Activated naive CD8-positive, alpha-beta T cell treated with anti-CD3 and anti-CD28 coated beads, Interleukin-2, amount 10 ng/mL, durations not matched to agents 7 days and 5 days (primary cell): ENCODE measurements around the gene BORCS8. TPM values are rescaled to one million over a fixed set of nuclear protein-coding genes. Genes with fewer than 3 reads are reported as not detected.
"Not testable (repeated sequence)": the region's sequence is repeated elsewhere in the genome, so short reads cannot be mapped to it uniquely, and the experiment has no call there.

Experiments used
- ATAC-seq: fragments of 150-1000 bp; cut with Tn5 transposase; one replicate; pipeline ENCODE4 v1.10.0; 2021; ENCODE audit warnings: low read depth, moderate library complexity
- POLR2A ChIA-PET: fragments of 350-600 bp; sonication (Branson Sonifier 250); formaldehyde crosslinking; loops from one replicate; lab custom pipeline; 2021; ENCODE audit warnings: antibody characterized with exemption; lab: Charles Lee
- DNase-seq: peaks from one replicate; pipeline ENCODE4 v3.0.0; 2021
- H3K27ac Mint-ChIP-seq: one replicate; pipeline ENCODE4 v1.8.0; 2022; ENCODE audit warnings: mild to moderate bottlenecking, mixed read lengths
- H3K27me3 Mint-ChIP-seq: one replicate; pipeline ENCODE4 v1.8.0; 2022; ENCODE audit warnings: mild to moderate bottlenecking, moderate library complexity, mixed read lengths
- H3K36me3 Mint-ChIP-seq: one replicate; pipeline ENCODE4 v1.8.0; 2021; ENCODE audit warnings: mild to moderate bottlenecking, mixed read lengths
- H3K4me1 Mint-ChIP-seq: one replicate; pipeline ENCODE4 v1.8.0; 2021; ENCODE audit warnings: mixed read lengths
- H3K4me3 Mint-ChIP-seq: one replicate; pipeline ENCODE4 v1.8.0; 2022; ENCODE audit warnings: mild to moderate bottlenecking, moderate library complexity, mixed read lengths
- H3K9me3 Mint-ChIP-seq: one replicate; pipeline ENCODE4 v1.8.0; 2021; ENCODE audit warnings: mixed read lengths
- total RNA-seq, 2 experiments: library from RNA; stranded (reverse); gene quantifications; one replicate each; pipeline ENCODE4 v1.2.3, GENCODE V29; 2021

Gene BORCS8
- total RNA-seq, 2 experiments from 2014 or later = 31.9 to 32.4 TPM

- ATAC-seq (peak; percentile 92), DNase-seq (peak; percentile 85)
- peak overlapping the region; percentile 77 for H3K4me3 Mint-ChIP-seq
- no peaks in the 10 kb centered on the region for H3K9me3 Mint-ChIP-seq
- H3K36me3 Mint-ChIP-seq = no peaks in the 10 kb centered on the region
- no peak overlapping the region for H3K27ac Mint-ChIP-seq
- POLR2A ChIA-PET = interaction anchor here (0.5 to 1.4 kb wide), 2 partner anchors 22 to 253 kb away, joined by 3 read pairs; partner anchors contain the start of gene NR2C2AP
- peaks cover 27% of the 10 kb centered on the region for H3K27me3 Mint-ChIP-seq
- H3K4me1 Mint-ChIP-seq = peaks cover 2% of the 10 kb centered on the region
Measured at GRCh38 chr19:19224852-19225494, 33.0 kb upstream of the BORCS8 start.

- DNase-seq = no peak
- no peaks in the 10 kb centered on the region for H3K9me3 Mint-ChIP-seq
- H3K27ac Mint-ChIP-seq = no peak overlapping the region
- POLR2A ChIA-PET = interaction anchor here (0.5 to 1.4 kb wide), 2 partner anchors 21 to 254 kb away, joined by 3 read pairs; partner anchors contain the start of gene NR2C2AP
- peaks cover 2% of the 10 kb centered on the region for H3K4me1 Mint-ChIP-seq
- peak overlapping the region; percentile 64 for H3K4me3 Mint-ChIP-seq
- H3K36me3 Mint-ChIP-seq = no peaks in the 10 kb centered on the region
- ATAC-seq = no peak
- H3K27me3 Mint-ChIP-seq = peaks cover 27% of the 10 kb centered on the region
Measured at GRCh38 chr19:19224150-19224851, 32.3 kb upstream of the BORCS8 start.

- H3K27me3 Mint-ChIP-seq = peaks cover 26% of the 10 kb centered on the region
- peaks cover 2% of the 10 kb centered on the region for H3K4me1 Mint-ChIP-seq
- no peak overlapping the region for H3K4me3 Mint-ChIP-seq
- no peak for ATAC-seq
- no peak for DNase-seq
- no peaks in the 10 kb centered on the region for H3K9me3 Mint-ChIP-seq
- POLR2A ChIA-PET = interaction anchor here (1.4 kb wide), 1 partner anchor 20 kb away, joined by 3 read pairs; the partner anchor contains the start of gene NR2C2AP
- no peak overlapping the region for H3K27ac Mint-ChIP-seq
- no peaks in the 10 kb centered on the region for H3K36me3 Mint-ChIP-seq
Measured at GRCh38 chr19:19223636-19224035, 31.7 kb upstream of the BORCS8 start.

- no peak overlapping the region for H3K4me3 Mint-ChIP-seq
- no peak for ATAC-seq
- no peaks in the 10 kb centered on the region for H3K9me3 Mint-ChIP-seq
- H3K27me3 Mint-ChIP-seq = peaks cover 23% of the 10 kb centered on the region
- POLR2A ChIA-PET = no interaction called here
- H3K4me1 Mint-ChIP-seq = peaks cover 2% of the 10 kb centered on the region
- H3K36me3 Mint-ChIP-seq = no peaks in the 10 kb centered on the region
- no peak for DNase-seq
- no peak overlapping the region for H3K27ac Mint-ChIP-seq
Measured at GRCh38 chr19:19223060-19223459, 31.1 kb upstream of the BORCS8 start.

DNA sequence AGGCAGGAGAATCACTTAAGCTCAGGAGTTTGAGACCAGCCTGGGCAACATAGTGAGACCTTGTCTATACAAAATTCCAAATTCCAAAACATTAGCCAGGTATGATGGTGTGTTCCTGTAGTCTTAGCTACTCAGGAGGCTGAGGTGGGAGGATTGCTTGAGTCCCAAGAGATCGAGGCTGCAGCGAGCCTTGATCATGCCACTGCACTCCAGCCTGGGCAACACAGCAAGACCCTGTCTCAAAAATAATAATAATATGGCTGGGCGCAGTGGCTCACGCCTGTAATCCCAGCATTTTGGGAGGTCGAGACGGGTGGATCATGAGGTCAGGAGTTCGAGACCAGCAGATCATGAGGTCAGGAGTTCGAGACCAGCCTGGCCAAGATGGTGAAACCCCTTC, 29.0 kb upstream of the BORCS8 start:
- DNase-seq, H3K4me3 Mint-ChIP-seq, H3K36me3 Mint-ChIP-seq, H3K4me1 Mint-ChIP-seq, H3K27ac Mint-ChIP-seq, H3K9me3 Mint-ChIP-seq, ATAC-seq, POLR2A ChIA-PET: not testable (repeated sequence)
- H3K27me3 Mint-ChIP-seq = peaks cover 33% of the 10 kb centered on the region

DNA sequence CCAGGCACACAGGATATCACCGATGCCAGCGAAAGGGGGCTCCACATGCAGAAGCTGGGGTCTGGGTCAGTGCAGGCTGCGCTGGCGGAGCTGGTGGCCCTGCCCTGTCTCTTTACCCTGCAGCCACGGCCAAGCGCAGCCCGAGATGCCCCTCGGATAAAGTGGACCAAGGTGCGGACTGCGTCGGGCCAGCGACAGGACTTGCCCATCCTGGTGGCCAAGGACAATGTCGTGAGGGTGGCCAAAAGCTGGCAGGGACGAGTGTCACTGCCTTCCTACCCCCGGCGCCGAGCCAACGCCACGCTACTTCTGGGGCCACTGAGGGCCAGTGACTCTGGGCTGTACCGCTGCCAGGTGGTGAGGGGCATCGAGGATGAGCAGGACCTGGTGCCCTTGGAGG, 27.0 kb upstream of the BORCS8 start:
- Mint-ChIP-seq H3K27ac (no peak overlapping the region), H3K4me3 (no peak overlapping the region), H3K27me3 (peaks cover 33% of the 10 kb centered on the region), H3K9me3 (no peaks in the 10 kb centered on the region), H3K4me1 (no peaks in the 10 kb centered on the region), H3K36me3 (no peaks in the 10 kb centered on the region)
- POLR2A ChIA-PET = no interaction called here
- DNase-seq = no peak
- ATAC-seq = no peak

DNA sequence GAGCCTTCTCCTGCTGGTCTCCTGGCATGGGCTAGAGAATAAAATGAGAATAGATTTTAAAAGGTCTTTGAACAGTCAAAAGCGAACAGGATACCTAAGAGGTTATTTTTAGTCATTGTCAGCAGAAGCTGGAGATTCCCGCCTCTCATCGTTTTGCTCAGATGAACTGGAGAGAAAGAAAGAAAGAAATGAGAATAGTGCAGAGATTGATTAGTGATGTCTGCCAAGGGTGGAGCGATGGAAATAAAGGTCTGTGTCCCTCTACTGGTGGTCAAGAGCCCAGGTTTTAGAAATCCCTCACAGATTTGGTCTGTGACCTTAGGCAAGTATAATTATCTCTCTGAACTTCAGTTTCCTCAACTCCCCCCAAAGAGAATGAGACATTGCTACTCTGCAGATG, 25.1 kb upstream of the BORCS8 start:
- no peaks in the 10 kb centered on the region for H3K4me1 Mint-ChIP-seq
- ATAC-seq (no peak), DNase-seq (no peak)
- H3K36me3 Mint-ChIP-seq = no peaks in the 10 kb centered on the region
- H3K4me3 Mint-ChIP-seq = no peak overlapping the region
- peaks cover 34% of the 10 kb centered on the region for H3K27me3 Mint-ChIP-seq
- H3K27ac Mint-ChIP-seq = no peak overlapping the region
- H3K9me3 Mint-ChIP-seq = no peaks in the 10 kb centered on the region
- POLR2A ChIA-PET = no interaction called here

DNA sequence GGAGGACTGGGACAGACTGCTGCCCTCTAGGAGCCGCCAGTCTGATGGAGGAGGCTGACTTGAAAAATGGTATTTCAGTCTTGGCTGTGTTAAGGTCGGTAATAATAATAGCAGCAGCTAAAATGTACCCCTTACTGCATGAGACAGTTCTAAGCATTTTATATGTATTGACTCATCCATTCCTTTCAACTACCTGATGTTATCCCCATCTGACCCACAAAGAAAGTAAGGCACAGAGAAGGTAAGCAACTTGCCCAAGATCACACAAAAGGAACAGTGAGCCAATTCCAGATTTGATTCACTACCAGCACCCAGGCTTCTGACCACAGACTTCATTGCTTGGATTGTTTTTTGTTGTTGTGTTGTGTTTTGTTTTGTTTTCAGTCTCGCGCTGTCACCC, 23.8 kb upstream of the BORCS8 start:
- Mint-ChIP-seq H3K9me3 (no peaks in the 10 kb centered on the region), H3K4me3 (no peak overlapping the region), H3K36me3 (no peaks in the 10 kb centered on the region), H3K4me1 (no peaks in the 10 kb centered on the region), H3K27me3 (peaks cover 44% of the 10 kb centered on the region), H3K27ac (no peak overlapping the region)
- POLR2A ChIA-PET = no interaction called here
- no peak for ATAC-seq
- no peak for DNase-seq

DNA sequence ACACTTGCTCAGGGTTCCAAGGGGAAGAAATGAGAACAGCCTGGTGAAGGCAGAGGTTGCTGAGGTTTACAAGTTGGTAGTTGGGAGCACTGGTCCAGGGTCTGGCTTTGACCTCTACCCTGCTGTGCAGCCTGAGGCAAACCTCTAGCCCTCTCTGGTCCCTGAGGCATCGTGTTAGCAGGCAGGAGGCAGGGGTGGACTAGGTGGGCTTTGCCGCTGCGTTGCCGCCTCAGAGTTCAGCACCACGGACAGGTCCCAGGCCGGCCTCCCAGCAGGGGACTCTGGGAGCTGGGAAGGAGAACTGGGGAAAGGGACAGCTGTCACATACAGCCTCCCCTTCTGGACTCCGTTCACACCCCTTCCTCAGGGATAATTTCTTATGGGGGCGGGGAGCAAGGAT, 22.9 kb upstream of the BORCS8 start:
- H3K36me3 Mint-ChIP-seq = no peaks in the 10 kb centered on the region
- DNase-seq = peak; percentile 70
- no peak overlapping the region for H3K4me3 Mint-ChIP-seq
- no peak overlapping the region for H3K27ac Mint-ChIP-seq
- POLR2A ChIA-PET = no interaction called here
- no peaks in the 10 kb centered on the region for H3K9me3 Mint-ChIP-seq
- peaks cover 44% of the 10 kb centered on the region for H3K27me3 Mint-ChIP-seq
- H3K4me1 Mint-ChIP-seq = no peaks in the 10 kb centered on the region
- peak; percentile 36 for ATAC-seq

GRCh38 chr19:19214159-19214490, 22.2 kb upstream of the BORCS8 start:
- Mint-ChIP-seq H3K27me3 (peaks cover 44% of the 10 kb centered on the region), H3K4me1 (no peaks in the 10 kb centered on the region), H3K4me3 (no peak overlapping the region), H3K9me3 (no peaks in the 10 kb centered on the region), H3K27ac (no peak overlapping the region), H3K36me3 (no peaks in the 10 kb centered on the region)
- POLR2A ChIA-PET = interaction anchor here (0.7 kb wide), 1 partner anchor 59 kb away, joined by 3 read pairs; no protein-coding TSS in a partner anchor
- no peak for ATAC-seq
- DNase-seq = no peak

DNA sequence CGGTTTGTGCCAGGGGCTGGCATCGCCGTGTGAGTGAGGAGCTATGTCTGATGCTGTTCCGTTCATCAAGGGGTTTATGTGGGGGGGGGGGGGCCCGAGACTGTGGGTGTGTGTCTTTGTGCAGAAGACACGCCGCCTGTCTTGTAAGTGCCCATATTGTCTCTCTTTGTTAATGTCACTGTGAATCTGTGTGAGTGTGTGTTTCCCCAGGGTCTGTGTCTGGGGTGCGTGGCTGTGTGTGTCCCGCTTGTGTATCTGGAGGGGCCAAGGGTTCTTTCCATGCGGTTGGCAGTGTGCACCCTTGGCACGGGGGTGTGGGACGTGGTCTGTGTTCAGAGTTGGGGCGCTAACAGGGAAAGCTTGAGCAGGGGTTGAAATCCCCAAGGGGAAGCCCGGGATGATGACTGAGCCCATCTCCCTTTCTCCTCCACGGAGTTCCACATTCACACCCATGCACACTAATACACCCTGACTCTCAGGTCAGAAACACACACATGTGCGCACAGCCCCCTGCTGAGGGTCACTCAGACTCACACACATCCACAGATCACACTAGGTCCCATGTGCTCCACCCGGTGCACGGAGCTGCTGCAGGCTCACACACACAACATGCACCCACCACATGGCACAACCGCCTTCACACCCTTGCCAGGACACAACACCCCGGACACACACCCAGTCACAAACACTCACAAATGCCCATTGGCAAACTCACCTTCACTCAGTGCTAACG, 21.6 kb upstream of the BORCS8 start:
- no peaks in the 10 kb centered on the region for H3K4me1 Mint-ChIP-seq
- H3K36me3 Mint-ChIP-seq = no peaks in the 10 kb centered on the region
- no peak overlapping the region for H3K27ac Mint-ChIP-seq
- ATAC-seq (no peak), DNase-seq (no peak)
- peaks cover 44% of the 10 kb centered on the region for H3K27me3 Mint-ChIP-seq
- no peak overlapping the region for H3K4me3 Mint-ChIP-seq
- POLR2A ChIA-PET = interaction anchor here (0.7 kb wide), 1 partner anchor 59 kb away, joined by 3 read pairs; no protein-coding TSS in a partner anchor
- no peaks in the 10 kb centered on the region for H3K9me3 Mint-ChIP-seq

- DNase-seq (no peak), ATAC-seq (no peak)
- Mint-ChIP-seq H3K27me3 (peaks cover 44% of the 10 kb centered on the region), H3K9me3 (no peaks in the 10 kb centered on the region), H3K4me1 (no peaks in the 10 kb centered on the region), H3K36me3 (no peaks in the 10 kb centered on the region), H3K27ac (no peak overlapping the region), H3K4me3 (no peak overlapping the region)
- POLR2A ChIA-PET = no interaction called here
Measured at GRCh38 chr19:19212916-19213315, 21.0 kb upstream of the BORCS8 start.

GRCh38 chr19:19211499-19212420, 19.8 kb upstream of the BORCS8 start, which contains the start of gene NCAN:
TSS of gene NCAN (plus strand) at chr19:19211958. CDS start at chr19:19216954, 4,996 bp downstream.
- H3K36me3 Mint-ChIP-seq = no peaks in the 10 kb centered on the region
- POLR2A ChIA-PET = no interaction called here

More at GRCh38 chr19:19211499-19212420, 19.8 kb upstream of the BORCS8 start, which contains the start of gene NCAN:
- ATAC-seq (no peak), DNase-seq (no peak)
- Mint-ChIP-seq H3K27me3 (peaks cover 41% of the 10 kb centered on the region), H3K9me3 (peaks cover 2% of the 10 kb centered on the region), H3K27ac (no peak within 1 kb of the TSS), H3K4me1 (peaks cover 10% of the 10 kb centered on the region), H3K4me3 (no peak within 1 kb of the TSS)
